Mucosa of stomach (tissue), 1 donor: ENCODE data around the gene RAD21L1.

Experiments used
- H3K27me3 ChIP-seq: one replicate; pipeline ENCODE4 v1.7.0; 2013; ENCODE audit warnings: mild to moderate bottlenecking, low read length; ENCODE audit not compliant: control insufficient read depth, insufficient read depth
- H3K36me3 ChIP-seq: one replicate; pipeline ENCODE4 v1.7.0; 2013; ENCODE audit warnings: low read length; ENCODE audit not compliant: control insufficient read depth, insufficient read depth
- H3K4me1 ChIP-seq: one replicate; pipeline ENCODE4 v1.7.0; 2013; ENCODE audit warnings: mild to moderate bottlenecking, low read length; ENCODE audit not compliant: control insufficient read depth, insufficient read depth
- H3K4me3 ChIP-seq: one replicate; pipeline ENCODE4 v1.7.0; 2013; ENCODE audit warnings: low read length
- H3K9ac ChIP-seq: one replicate; pipeline ENCODE4 v1.7.0; 2013; ENCODE audit warnings: mild to moderate bottlenecking, low read length, moderate library complexity
- H3K9me3 ChIP-seq: one replicate; pipeline ENCODE4 v1.7.0; 2013; ENCODE audit warnings: mild to moderate bottlenecking, low read length, moderate library complexity; ENCODE audit not compliant: control insufficient read depth
- donor health status: Pancreatic carcinoma.

The RAD21L1 gene

GRCh38 chr20:1267161-1267560 is 41.3 kb downstream of the RAD21L1 start:
- H3K9me3 ChIP-seq: no peaks in the 10 kb centered on the region
- peak overlapping the region; percentile 4 for H3K9ac ChIP-seq
- H3K4me3 ChIP-seq: peak overlapping the region; percentile 33
- H3K27me3 ChIP-seq: no peaks in the 10 kb centered on the region
- peaks cover 23% of the 10 kb centered on the region for H3K4me1 ChIP-seq
- H3K36me3 ChIP-seq: no peaks in the 10 kb centered on the region

- H3K27me3 ChIP-seq: no peaks in the 10 kb centered on the region
Observed at GRCh38 chr20:1267809-1268374, 42.0 kb downstream of the RAD21L1 start.

GRCh38 chr20:1269235-1269634 is 43.4 kb downstream of the RAD21L1 start:
- H3K9me3 ChIP-seq: no peaks in the 10 kb centered on the region
- H3K36me3 ChIP-seq: no peaks in the 10 kb centered on the region
- no peak overlapping the region for H3K4me3 ChIP-seq
- peaks cover 23% of the 10 kb centered on the region for H3K4me1 ChIP-seq
- H3K27me3 ChIP-seq: no peaks in the 10 kb centered on the region
- H3K9ac ChIP-seq: no peak overlapping the region

More at GRCh38 chr20:1267809-1268374, 42.0 kb downstream of the RAD21L1 start:
- no peaks in the 10 kb centered on the region for H3K9me3 ChIP-seq
- no peaks in the 10 kb centered on the region for H3K36me3 ChIP-seq
- H3K4me3 ChIP-seq: no peak overlapping the region
- no peak overlapping the region for H3K9ac ChIP-seq
- H3K4me1 ChIP-seq: peaks cover 23% of the 10 kb centered on the region

GRCh38 chr20:1269850-1270249 is 44.0 kb downstream of the RAD21L1 start:
- Histone ChIP-seq H3K4me3 (no peak overlapping the region), H3K9me3 (no peaks in the 10 kb centered on the region), H3K27me3 (no peaks in the 10 kb centered on the region), H3K9ac (no peak overlapping the region), H3K36me3 (no peaks in the 10 kb centered on the region), H3K4me1 (peaks cover 21% of the 10 kb centered on the region)

- Histone ChIP-seq H3K4me3 (no peak overlapping the region), H3K9ac (no peak overlapping the region), H3K4me1 (peaks cover 3% of the 10 kb centered on the region), H3K36me3 (no peaks in the 10 kb centered on the region), H3K9me3 (no peaks in the 10 kb centered on the region), H3K27me3 (no peaks in the 10 kb centered on the region)
Observed at GRCh38 chr20:1272368-1273100, 46.7 kb downstream of the RAD21L1 start.

GRCh38 chr20:1273366-1273765 is 47.5 kb downstream of the RAD21L1 start:
- H3K4me3 ChIP-seq: no peak overlapping the region
- no peaks in the 10 kb centered on the region for H3K27me3 ChIP-seq
- H3K4me1 ChIP-seq: no peaks in the 10 kb centered on the region
- no peak overlapping the region for H3K9ac ChIP-seq
- no peaks in the 10 kb centered on the region for H3K36me3 ChIP-seq
- no peaks in the 10 kb centered on the region for H3K9me3 ChIP-seq

- Histone ChIP-seq H3K9me3 (no peaks in the 10 kb centered on the region), H3K4me3 (no peak overlapping the region), H3K4me1 (no peaks in the 10 kb centered on the region), H3K27me3 (no peaks in the 10 kb centered on the region), H3K36me3 (no peaks in the 10 kb centered on the region), H3K9ac (no peak overlapping the region)
Observed at GRCh38 chr20:1274485-1275311, 48.9 kb downstream of the RAD21L1 start.

GRCh38 chr20:1275919-1276318 is 50.1 kb downstream of the RAD21L1 start:
- H3K9ac ChIP-seq: no peak overlapping the region

GRCh38 chr20:1277529-1278322 is 51.9 kb downstream of the RAD21L1 start:
- peaks cover 17% of the 10 kb centered on the region for H3K4me1 ChIP-seq
- H3K4me3 ChIP-seq: no peak overlapping the region
- H3K27me3 ChIP-seq: no peaks in the 10 kb centered on the region
- no peaks in the 10 kb centered on the region for H3K36me3 ChIP-seq
- H3K9me3 ChIP-seq: no peaks in the 10 kb centered on the region
- H3K9ac ChIP-seq: no peak overlapping the region

More at GRCh38 chr20:1275919-1276318, 50.1 kb downstream of the RAD21L1 start:
- Histone ChIP-seq H3K4me3 (no peak overlapping the region), H3K4me1 (no peaks in the 10 kb centered on the region), H3K36me3 (no peaks in the 10 kb centered on the region), H3K27me3 (no peaks in the 10 kb centered on the region), H3K9me3 (no peaks in the 10 kb centered on the region)

- no peaks in the 10 kb centered on the region for H3K27me3 ChIP-seq
- no peaks in the 10 kb centered on the region for H3K9me3 ChIP-seq
- H3K9ac ChIP-seq: no peak overlapping the region
- H3K4me3 ChIP-seq: no peak overlapping the region
- peaks cover 22% of the 10 kb centered on the region for H3K4me1 ChIP-seq
- H3K36me3 ChIP-seq: no peaks in the 10 kb centered on the region
Observed at GRCh38 chr20:1278993-1279392, 53.1 kb downstream of the RAD21L1 start.

GRCh38 chr20:1280195-1281102 is 54.6 kb downstream of the RAD21L1 start:
- H3K9me3 ChIP-seq: no peaks in the 10 kb centered on the region
- peaks cover 24% of the 10 kb centered on the region for H3K4me1 ChIP-seq
- no peaks in the 10 kb centered on the region for H3K36me3 ChIP-seq
- H3K4me3 ChIP-seq: no peak overlapping the region
- H3K9ac ChIP-seq: no peak overlapping the region
- no peaks in the 10 kb centered on the region for H3K27me3 ChIP-seq
